Skeletal muscle tissue (tissue), 4 donors: Measurements from ENCODE around the gene GABRB3. TPM values are rescaled to one million over a fixed set of nuclear protein-coding genes. Genes with fewer than 3 reads are reported as not detected.

ENCODE experiments used
- H3K27ac ChIP-seq: one replicate; pipeline ENCODE4 v1.7.0; 2013; ENCODE audit warnings: mild to moderate bottlenecking, low read depth, low read length, inconsistent platforms
- H3K27me3 ChIP-seq, 3 donors: one replicate each; pipeline ENCODE4 v1.7.0; 2013; ENCODE audit warnings: low read length in 3 of 3; ENCODE audit not compliant: control insufficient read depth in 3 of 3, insufficient read depth in 3 of 3
- H3K36me3 ChIP-seq, 3 donors: one replicate each; pipeline ENCODE4 v1.7.0; 2013; ENCODE audit warnings: low read length in 3 of 3; ENCODE audit not compliant: control insufficient read depth in 3 of 3, insufficient read depth in 3 of 3
- H3K4me1 ChIP-seq, 3 donors: one replicate each; pipeline ENCODE4 v1.7.0; 2013; ENCODE audit warnings: low read length in 3 of 3, mild to moderate bottlenecking in 3 of 3; ENCODE audit not compliant: control insufficient read depth in 3 of 3, insufficient read depth in 3 of 3
- H3K4me3 ChIP-seq, 3 donors: one replicate each; pipeline ENCODE4 v1.7.0; 2013; ENCODE audit warnings: low read length in 3 of 3
- H3K9ac ChIP-seq, 3 donors: one replicate each; pipeline ENCODE4 v1.7.0; 2013; ENCODE audit warnings: low read length in 3 of 3, mild to moderate bottlenecking in 3 of 3, moderate library complexity in 2 of 3, low read depth in 1 of 3
- H3K9me3 ChIP-seq, 3 donors: one replicate each; pipeline ENCODE4 v1.7.0; 2013; ENCODE audit warnings: low read length in 3 of 3; ENCODE audit not compliant: control insufficient read depth in 3 of 3
- total RNA-seq: library from RNA; depleted of rRNA; stranded (reverse); fragments of >200 nt; gene quantifications from one replicate; pipeline ENCODE4 v1.2.3, GENCODE V29; 2014
- donor health status: Osteomylitis.

GABRB3 gene
- total RNA-seq, 1 donor from 2014 or later = 0.52 TPM

GRCh38 chr15:26580943-26581342 is 191.9 kb downstream of the GABRB3 start:
- Histone ChIP-seq H3K4me3 (no peak overlapping the region), H3K9ac (no peak overlapping the region), H3K27me3 (no peaks in the 10 kb centered on the region), H3K4me1 (no peaks in the 10 kb centered on the region), H3K27ac (no peak overlapping the region), H3K36me3 (no peaks in the 10 kb centered on the region), H3K9me3 (peaks cover 0 to 2% (median 0%) of the 10 kb centered on the region in 3 donors)

- H3K4me3 ChIP-seq = no peak overlapping the region
- no peaks in the 10 kb centered on the region for H3K4me1 ChIP-seq
- no peak overlapping the region for H3K27ac ChIP-seq
- no peaks in the 10 kb centered on the region for H3K27me3 ChIP-seq
- no peak overlapping the region for H3K9ac ChIP-seq
- H3K36me3 ChIP-seq = no peaks in the 10 kb centered on the region
- no peaks in the 10 kb centered on the region for H3K9me3 ChIP-seq
Measured at GRCh38 chr15:26572602-26573350, 200.1 kb downstream of the GABRB3 start.

GRCh38 chr15:26571346-26571745 is 201.5 kb downstream of the GABRB3 start:
- Histone ChIP-seq H3K9me3 (no peaks in the 10 kb centered on the region), H3K4me1 (no peaks in the 10 kb centered on the region), H3K27me3 (no peaks in the 10 kb centered on the region), H3K9ac (no peak overlapping the region), H3K27ac (no peak overlapping the region), H3K36me3 (no peaks in the 10 kb centered on the region), H3K4me3 (no peak overlapping the region)

GRCh38 chr15:26565542-26565941 is 207.3 kb downstream of the GABRB3 start:
- Histone ChIP-seq H3K36me3 (no peaks in the 10 kb centered on the region), H3K4me3 (no peak overlapping the region), H3K9ac (no peak overlapping the region), H3K9me3 (no peaks in the 10 kb centered on the region), H3K27ac (no peak overlapping the region), H3K27me3 (no peaks in the 10 kb centered on the region), H3K4me1 (no peaks in the 10 kb centered on the region)

GRCh38 chr15:26564361-26564760 is 208.5 kb downstream of the GABRB3 start:
- H3K4me3 ChIP-seq = no peak overlapping the region
- H3K27me3 ChIP-seq = no peaks in the 10 kb centered on the region
- H3K36me3 ChIP-seq = no peaks in the 10 kb centered on the region
- no peak overlapping the region for H3K27ac ChIP-seq
- H3K9me3 ChIP-seq = no peaks in the 10 kb centered on the region
- H3K4me1 ChIP-seq = no peaks in the 10 kb centered on the region
- H3K9ac ChIP-seq = no peak overlapping the region

GRCh38 chr15:26562336-26562735 is 210.5 kb downstream of the GABRB3 start:
- no peak overlapping the region for H3K4me3 ChIP-seq
- no peaks in the 10 kb centered on the region for H3K9me3 ChIP-seq
- H3K9ac ChIP-seq = no peak overlapping the region
- H3K27ac ChIP-seq = no peak overlapping the region
- H3K36me3 ChIP-seq = no peaks in the 10 kb centered on the region
- H3K4me1 ChIP-seq = no peaks in the 10 kb centered on the region
- H3K27me3 ChIP-seq = no peaks in the 10 kb centered on the region

- H3K4me1 ChIP-seq = no peaks in the 10 kb centered on the region
- H3K9me3 ChIP-seq = no peaks in the 10 kb centered on the region
- no peaks in the 10 kb centered on the region for H3K36me3 ChIP-seq
- H3K27me3 ChIP-seq = no peaks in the 10 kb centered on the region
- H3K9ac ChIP-seq = no peak overlapping the region
- H3K4me3 ChIP-seq = no peak overlapping the region
- H3K27ac ChIP-seq = no peak overlapping the region
Measured at GRCh38 chr15:26561896-26562295, 211.0 kb downstream of the GABRB3 start.

- Histone ChIP-seq H3K4me3 (no peak overlapping the region), H3K9me3 (no peaks in the 10 kb centered on the region), H3K27me3 (no peaks in the 10 kb centered on the region), H3K9ac (no peak overlapping the region), H3K36me3 (no peaks in the 10 kb centered on the region), H3K27ac (no peak overlapping the region), H3K4me1 (no peaks in the 10 kb centered on the region)
Measured at GRCh38 chr15:26561130-26561529, 211.7 kb downstream of the GABRB3 start.

- Histone ChIP-seq H3K4me1 (no peaks in the 10 kb centered on the region), H3K36me3 (no peaks in the 10 kb centered on the region), H3K9me3 (no peaks in the 10 kb centered on the region), H3K4me3 (no peak overlapping the region), H3K27me3 (no peaks in the 10 kb centered on the region), H3K9ac (no peak overlapping the region), H3K27ac (no peak overlapping the region)
Measured at GRCh38 chr15:26555898-26556297, 217.0 kb downstream of the GABRB3 start.

GRCh38 chr15:26551473-26551872 is 221.4 kb downstream of the GABRB3 start:
- Histone ChIP-seq H3K9me3 (peaks cover 0 to 4% (median 0%) of the 10 kb centered on the region in 3 donors), H3K27me3 (no peaks in the 10 kb centered on the region)

More at GRCh38 chr15:26551473-26551872, 221.4 kb downstream of the GABRB3 start:
- H3K36me3 ChIP-seq = no peaks in the 10 kb centered on the region
- H3K4me3 ChIP-seq = no peak overlapping the region
- no peaks in the 10 kb centered on the region for H3K4me1 ChIP-seq
- no peak overlapping the region for H3K9ac ChIP-seq
- no peak overlapping the region for H3K27ac ChIP-seq
